NCI-H2081 treated with DMSO at 0.1 percent for 48 hours (cell line): ENCODE measurements around the gene KRT33A.

ENCODE experiments used
- DNase-seq: peaks from one replicate; lab custom pipeline; 2025; lab: John Stamatoyannopoulos, UW

Gene KRT33A

DNA sequence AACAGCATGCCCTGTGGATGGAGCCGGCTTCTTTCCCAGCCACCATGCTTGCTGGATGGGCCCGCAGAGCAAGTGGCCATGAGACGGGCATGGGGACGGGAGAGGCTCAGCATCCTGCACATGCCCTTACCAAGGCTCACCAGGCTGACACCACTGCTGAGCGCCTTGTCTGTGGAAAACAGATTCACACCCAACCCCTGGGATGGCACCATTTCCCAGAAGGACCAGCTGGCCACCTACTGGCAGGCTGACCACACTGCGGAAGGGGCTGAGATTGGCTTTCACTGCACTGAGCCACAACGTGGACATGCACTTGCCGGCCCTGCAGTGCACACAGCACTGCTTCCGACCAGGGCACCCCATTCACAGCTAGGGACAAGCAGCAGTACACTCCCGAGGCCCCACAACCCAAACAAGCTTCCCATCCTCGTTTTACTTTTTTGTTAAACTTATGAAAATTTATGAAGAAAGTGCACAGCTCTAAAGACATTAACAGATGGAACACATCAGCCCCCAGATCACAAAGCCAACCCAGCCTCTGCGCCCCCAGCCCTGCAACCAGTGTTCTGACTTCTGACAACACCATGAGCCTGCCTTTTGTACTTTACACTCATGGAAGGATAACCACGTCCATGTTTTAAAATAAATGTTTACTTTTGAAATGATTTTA, 21.2 kb downstream of the KRT33A start:
- no peak for DNase-seq

GRCh38 chr17:41328207-41328606, 22.4 kb downstream of the KRT33A start:
- no peak for DNase-seq

GRCh38 chr17:41327411-41328120, 23.1 kb downstream of the KRT33A start:
- no peak for DNase-seq

DNA sequence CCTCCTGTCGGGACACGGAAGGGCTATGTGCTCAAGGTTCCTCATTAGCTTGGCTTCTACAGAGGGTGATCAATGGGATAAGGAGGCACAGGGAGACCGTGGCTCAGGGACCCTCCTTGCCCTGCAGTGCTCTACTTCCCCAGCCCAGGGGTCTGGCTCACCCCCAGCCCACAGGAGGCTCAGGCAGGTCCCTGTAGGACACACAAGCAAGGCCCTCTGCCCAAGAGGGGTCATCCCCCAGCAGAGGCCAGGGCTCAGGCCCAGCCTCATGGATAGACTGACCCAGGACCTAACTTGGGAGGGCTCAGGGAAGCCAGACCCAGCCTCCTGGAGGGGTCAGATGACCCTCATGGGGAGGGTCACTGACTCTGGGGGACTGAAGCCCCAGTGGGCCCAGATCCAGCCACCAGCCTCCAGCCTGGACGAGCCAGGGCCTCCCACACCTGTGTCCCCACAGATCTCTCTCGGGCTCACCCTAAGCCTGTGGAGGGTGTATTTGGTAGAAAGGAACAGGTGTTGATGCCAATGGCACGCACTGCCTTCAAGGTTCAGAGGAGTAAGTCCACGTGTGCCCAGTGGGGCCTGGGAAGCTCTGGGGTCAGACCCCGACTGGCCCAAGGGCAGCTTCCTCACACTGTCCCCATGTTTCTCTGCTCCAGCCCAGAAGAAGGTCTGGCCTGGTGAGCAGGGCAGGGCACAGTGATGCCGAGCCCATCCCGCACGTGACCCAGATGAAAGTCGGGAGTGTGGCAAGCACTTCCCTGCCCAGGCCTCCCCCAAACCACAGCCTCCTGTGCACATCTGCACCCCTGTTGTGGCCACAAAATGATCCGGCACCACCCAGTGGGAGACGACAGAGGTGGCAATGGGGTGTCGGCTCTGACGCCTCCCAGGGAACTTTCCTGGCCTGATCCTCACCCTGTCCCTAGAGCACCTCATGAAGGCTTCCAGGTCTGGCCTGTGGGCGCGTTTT, 24.2 kb downstream of the KRT33A start:
- no peak for DNase-seq

- DNase-seq: no peak
Observed at GRCh38 chr17:41325611-41326010, 25.0 kb downstream of the KRT33A start.

- DNase-seq: no peak
Observed at GRCh38 chr17:41325126-41325525, 25.5 kb downstream of the KRT33A start.

DNA sequence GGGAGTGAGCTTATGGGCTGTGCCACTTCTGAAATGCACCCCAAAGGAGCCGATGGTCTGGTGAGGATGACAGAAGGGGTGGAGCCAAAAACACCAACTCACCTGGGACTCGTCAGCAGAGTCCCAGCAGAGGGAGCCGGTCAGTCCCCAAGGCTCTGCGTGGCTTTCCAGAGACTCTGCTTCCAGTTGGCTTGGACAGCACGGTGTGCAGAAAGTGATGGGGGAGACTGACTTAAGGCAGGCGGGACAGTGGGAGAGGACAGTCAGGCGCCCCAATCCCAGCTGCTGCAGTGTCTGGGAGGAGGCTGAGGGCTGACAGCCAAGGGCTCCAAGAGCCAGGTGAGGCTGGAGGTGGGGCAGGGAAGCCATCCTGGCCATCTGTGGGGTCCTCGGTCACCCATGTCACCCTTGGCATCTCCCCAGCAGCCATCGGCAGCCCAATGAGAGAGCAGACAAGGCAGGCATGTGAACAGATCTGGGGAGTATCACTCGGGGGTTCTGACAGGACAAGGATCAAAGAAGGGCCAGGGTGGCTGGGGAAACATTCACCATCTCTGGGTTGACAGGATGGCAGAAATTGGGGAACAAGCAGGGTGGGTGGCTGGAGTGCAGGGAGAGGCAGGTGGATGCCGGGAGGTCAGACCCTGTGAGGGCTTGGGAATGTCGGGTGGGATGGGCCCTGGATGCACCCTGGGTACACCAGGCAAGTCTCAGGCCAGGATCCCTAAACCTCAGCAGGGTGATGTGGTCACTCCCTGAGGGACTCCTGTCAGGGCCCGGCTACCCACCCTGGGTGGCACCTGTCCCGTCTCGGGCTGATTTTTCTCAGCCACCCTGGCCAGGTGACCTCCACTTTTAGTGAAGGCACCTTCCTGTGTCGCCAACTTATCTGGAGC, 26.2 kb downstream of the KRT33A start:
- no peak for DNase-seq

GRCh38 chr17:41322903-41323895, 27.4 kb downstream of the KRT33A start:
- DNase-seq: no peak

DNA sequence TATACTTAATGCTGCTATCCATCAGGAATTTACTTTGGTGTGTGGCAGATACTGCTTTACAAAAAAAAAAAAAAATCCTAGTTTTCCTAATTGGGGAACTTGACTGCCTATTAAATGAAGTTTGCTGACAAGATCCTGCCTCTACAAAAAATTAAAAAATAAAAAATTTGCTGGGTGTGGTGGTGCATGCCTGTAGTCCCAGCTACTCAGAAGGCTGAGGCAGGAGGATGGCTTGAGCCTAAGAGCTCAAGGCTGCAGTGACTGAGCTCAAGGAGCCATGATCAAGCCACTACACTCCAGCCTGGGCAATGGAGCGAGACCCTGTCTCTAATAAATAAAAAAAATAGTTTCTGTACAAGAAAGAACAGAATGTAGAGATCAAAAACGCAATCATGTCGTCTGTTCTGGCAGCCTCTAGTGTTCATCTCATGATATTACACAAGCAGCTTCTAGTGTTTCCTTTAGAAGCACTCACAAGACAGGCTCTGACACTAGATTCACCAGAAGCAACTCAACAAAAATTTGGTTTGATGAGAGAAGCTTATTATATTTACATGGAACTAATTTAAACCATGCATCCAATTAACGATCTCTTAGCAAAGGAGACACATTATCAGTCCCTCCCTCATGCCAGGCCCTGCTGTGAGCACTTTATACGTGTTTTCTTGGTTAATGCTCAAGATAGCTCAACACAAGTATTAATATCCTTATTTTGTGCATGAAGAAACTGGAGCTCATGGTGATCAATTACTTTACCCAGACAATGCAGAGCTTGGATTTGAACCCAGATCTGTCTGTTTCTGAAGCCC, 28.3 kb downstream of the KRT33A start:
- DNase-seq: peak; percentile 26

DNA sequence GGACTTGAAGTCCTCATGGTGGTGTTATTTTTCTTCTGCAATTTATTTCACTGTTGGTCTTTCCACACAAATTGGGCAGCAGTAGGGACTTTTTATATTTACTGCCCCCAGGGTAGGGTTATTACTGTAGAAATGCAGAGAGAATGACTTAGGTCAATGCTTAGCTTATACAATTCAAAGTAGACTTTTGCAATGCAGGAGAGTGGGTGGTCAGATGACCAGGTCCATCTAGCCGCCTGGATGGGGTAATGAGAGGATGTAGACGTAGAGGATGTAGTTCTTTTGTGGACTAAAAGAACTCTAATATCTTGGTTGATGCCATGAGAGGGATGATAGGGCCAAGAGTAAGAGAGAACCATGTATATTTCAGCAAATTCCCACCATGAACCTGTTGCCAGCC, 32.4 kb downstream of the KRT33A start:
- no peak for DNase-seq

- no peak for DNase-seq
Observed at GRCh38 chr17:41315814-41316445, 34.7 kb downstream of the KRT33A start.

DNA sequence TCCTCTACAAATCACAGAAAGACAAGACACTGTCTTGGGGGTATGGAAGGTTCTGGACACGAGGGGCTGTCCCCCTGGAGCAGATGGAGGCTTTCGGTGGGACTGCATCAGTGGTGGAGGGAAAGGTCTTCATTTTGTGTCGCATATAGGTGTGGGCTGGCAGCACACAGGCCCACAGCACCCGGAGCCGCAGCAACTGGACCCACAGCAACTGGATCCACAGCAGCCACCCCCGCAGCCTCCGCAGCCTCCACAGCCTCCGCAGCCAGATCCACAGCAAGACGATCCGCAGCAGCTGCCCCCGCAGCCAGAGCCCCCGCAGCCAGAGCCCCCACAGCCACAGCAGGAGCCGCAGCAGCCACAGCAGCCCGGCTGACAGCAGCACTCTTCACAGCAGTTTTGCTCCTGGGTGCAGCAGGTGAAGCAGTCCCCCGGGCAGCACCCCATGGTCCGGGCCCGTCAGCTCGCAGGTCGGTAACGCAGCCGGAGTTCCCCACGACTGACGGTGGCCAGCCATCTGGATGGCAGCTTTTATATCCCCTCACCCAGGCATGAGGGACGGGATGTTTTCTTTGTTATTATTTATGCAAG, 35.3 kb downstream of the KRT33A start, which contains the start of gene KRTAP17-1:
Gene KRTAP17-1 (minus strand): TSS at position 507 of the 591 bp plus-strand sequence. CDS start 60 bp downstream, at position 447.
- no peak for DNase-seq

GRCh38 chr17:41311111-41311510, 39.5 kb downstream of the KRT33A start:
- no peak for DNase-seq

GRCh38 chr17:41308918-41309359, 41.7 kb downstream of the KRT33A start, which contains the start of gene KRTAP16-1:
TSS of gene KRTAP16-1 (minus strand) at chr17:41309309. CDS start at chr17:41309253, 56 bp downstream.
- DNase-seq: no peak

GRCh38 chr17:41308251-41308917, 42.2 kb downstream of the KRT33A start:
- peak; percentile 70 for DNase-seq

GRCh38 chr17:41307647-41308046, 43.0 kb downstream of the KRT33A start:
- no peak for DNase-seq

GRCh38 chr17:41304091-41304490, 46.5 kb downstream of the KRT33A start:
- DNase-seq: no peak

GRCh38 chr17:41302981-41303380, 47.6 kb downstream of the KRT33A start:
- no peak for DNase-seq
